ENCODE data around the gene ATP2B3.
A peak's percentile ranks its signal among the peaks of the same experiment; 100 is the strongest.

The ATP2B3 gene

DNA sequence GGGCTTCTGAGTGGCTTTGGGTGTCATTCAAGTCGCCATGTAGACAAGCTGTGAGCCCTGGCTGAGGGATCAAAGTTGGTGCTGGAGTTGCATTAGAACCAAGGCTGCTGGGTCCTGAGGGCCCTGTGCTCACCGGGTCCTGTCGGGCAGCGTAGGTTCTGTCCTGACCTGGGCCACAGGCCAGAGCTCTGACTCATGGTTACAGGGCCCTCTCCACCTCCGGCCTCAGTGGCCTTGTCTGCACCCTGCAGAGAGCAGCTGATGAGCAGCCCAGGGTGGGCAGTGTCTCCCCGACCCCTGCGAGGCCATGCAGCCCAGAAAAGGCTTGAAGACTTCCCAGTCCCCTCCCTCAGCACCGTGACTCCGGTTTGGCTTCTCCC, 22.5 kb downstream of the ATP2B3 start:
- no peak for DNase-seq (ENCODE audit: insufficient read length, low spot score)
- no peak for TF ChIP-seq POU2F2 (IDR thresholded peaks at IDR 0.05; ENCODE audit: low read depth, low read length)
- no peak for TF ChIP-seq POLR2A (IDR thresholded peaks at IDR 0.05; ENCODE audit: low read depth, low read length)
- no peak for TF ChIP-seq POLR2AphosphoS5 (IDR thresholded peaks at IDR 0.05; ENCODE audit: low read depth, low read length)
- no peak for TF ChIP-seq PAX5 (IDR thresholded peaks at IDR 0.05; ENCODE audit: insufficient read depth, low read length, severe bottlenecking)
- TF ChIP-seq SPI1 (IDR thresholded peaks at IDR 0.05; ENCODE audit: low read depth, low read length) = no peak
- TF ChIP-seq TAF1 (IDR thresholded peaks at IDR 0.05; ENCODE audit: low read depth, low read length) = no peak
- no peak for FAIRE-seq

DNA sequence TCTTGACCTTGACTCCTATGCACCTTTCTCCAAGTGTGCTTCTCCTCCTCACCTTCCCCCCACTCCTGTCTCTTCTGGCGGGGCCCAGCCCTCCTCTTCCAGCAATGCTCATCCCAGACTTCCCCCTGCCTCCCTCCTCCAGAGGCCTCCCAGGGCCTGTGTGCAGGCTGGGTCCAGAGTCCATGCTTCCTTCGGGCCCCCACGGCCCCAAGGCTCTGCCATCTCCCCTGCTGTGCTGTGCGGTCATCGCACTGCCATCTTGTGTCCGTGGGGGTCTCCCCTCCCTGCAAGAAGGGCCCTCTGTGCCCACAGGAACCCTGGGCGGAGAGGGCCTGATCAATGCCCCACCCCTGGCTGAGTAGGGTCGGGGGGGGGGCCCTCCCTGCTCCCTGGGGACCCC, 27.3 kb downstream of the ATP2B3 start:
- no peak for FAIRE-seq
- DNase-seq (ENCODE audit: insufficient read length, low spot score) = no peak
- no peak for TF ChIP-seq PAX5 (IDR thresholded peaks at IDR 0.05; ENCODE audit: insufficient read depth, low read length, severe bottlenecking)
- no peak for TF ChIP-seq POLR2A (IDR thresholded peaks at IDR 0.05; ENCODE audit: low read depth, low read length)
- TF ChIP-seq POU2F2 (IDR thresholded peaks at IDR 0.05; ENCODE audit: low read depth, low read length) = no peak
- no peak for TF ChIP-seq TAF1 (IDR thresholded peaks at IDR 0.05; ENCODE audit: low read depth, low read length)
- TF ChIP-seq POLR2AphosphoS5 (IDR thresholded peaks at IDR 0.05; ENCODE audit: low read depth, low read length) = no peak
- TF ChIP-seq SPI1 (IDR thresholded peaks at IDR 0.05; ENCODE audit: low read depth, low read length) = no peak

- DNase-seq (ENCODE audit: insufficient read length, low spot score) (no peak), FAIRE-seq (no peak)
- TF ChIP-seq PAX5 (IDR thresholded peaks at IDR 0.05; ENCODE audit: insufficient read depth, low read length, severe bottlenecking) (no peak), TAF1 (IDR thresholded peaks at IDR 0.05; ENCODE audit: low read depth, low read length) (no peak)
Measured at GRCh38 chrX:153546386-153546785, 28.9 kb downstream of the ATP2B3 start.

- TF ChIP-seq POLR2AphosphoS5 (IDR thresholded peaks at IDR 0.05; ENCODE audit: low read depth, low read length) (no peak), POU2F2 (IDR thresholded peaks at IDR 0.05; ENCODE audit: low read depth, low read length) (no peak), PAX5 (IDR thresholded peaks at IDR 0.05; ENCODE audit: insufficient read depth, low read length, severe bottlenecking) (no peak), TAF1 (IDR thresholded peaks at IDR 0.05; ENCODE audit: low read depth, low read length) (no peak), POLR2A (IDR thresholded peaks at IDR 0.05; ENCODE audit: low read depth, low read length) (no peak), SPI1 (IDR thresholded peaks at IDR 0.05; ENCODE audit: low read depth, low read length) (no peak)
- DNase-seq (ENCODE audit: insufficient read length, low spot score) = no peak
- FAIRE-seq = no peak
Measured at GRCh38 chrX:153547195-153547594, 29.8 kb downstream of the ATP2B3 start.

GRCh38 chrX:153549231-153549630, 31.8 kb downstream of the ATP2B3 start:
- TF ChIP-seq POLR2AphosphoS5 (IDR thresholded peaks at IDR 0.05; ENCODE audit: low read depth, low read length) = no peak
- no peak for TF ChIP-seq PAX5 (IDR thresholded peaks at IDR 0.05; ENCODE audit: insufficient read depth, low read length, severe bottlenecking)
- FAIRE-seq (no peak), DNase-seq (ENCODE audit: insufficient read length, low spot score) (no peak)

DNA sequence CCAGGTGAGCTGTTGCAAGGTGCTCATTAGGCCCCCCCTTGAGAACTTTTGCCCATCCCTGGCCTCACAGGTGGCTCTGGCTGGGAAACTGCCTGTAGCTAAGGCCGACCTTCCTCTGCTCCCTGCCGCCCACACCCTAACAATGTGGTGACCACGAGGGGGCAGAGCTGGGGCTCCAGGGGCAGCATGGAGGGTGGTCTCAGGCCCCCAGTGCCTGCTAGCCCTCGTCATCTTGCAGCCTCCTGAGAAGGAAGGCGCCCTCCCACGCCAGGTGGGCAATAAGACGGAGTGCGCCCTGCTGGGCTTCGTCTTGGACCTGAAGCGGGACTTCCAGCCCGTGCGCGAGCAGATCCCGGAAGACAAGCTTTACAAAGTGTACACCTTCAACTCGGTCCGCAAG, 32.4 kb downstream of the ATP2B3 start:
- TF ChIP-seq TAF1 (IDR thresholded peaks at IDR 0.05; ENCODE audit: low read depth, low read length) (no peak), POU2F2 (IDR thresholded peaks at IDR 0.05; ENCODE audit: low read depth, low read length) (no peak), PAX5 (IDR thresholded peaks at IDR 0.05; ENCODE audit: insufficient read depth, low read length, severe bottlenecking) (no peak), SPI1 (IDR thresholded peaks at IDR 0.05; ENCODE audit: low read depth, low read length) (no peak), POLR2AphosphoS5 (IDR thresholded peaks at IDR 0.05; ENCODE audit: low read depth, low read length) (no peak), POLR2A (IDR thresholded peaks at IDR 0.05; ENCODE audit: low read depth, low read length) (no peak)
- FAIRE-seq (no peak), DNase-seq (ENCODE audit: insufficient read length, low spot score) (no peak)

DNA sequence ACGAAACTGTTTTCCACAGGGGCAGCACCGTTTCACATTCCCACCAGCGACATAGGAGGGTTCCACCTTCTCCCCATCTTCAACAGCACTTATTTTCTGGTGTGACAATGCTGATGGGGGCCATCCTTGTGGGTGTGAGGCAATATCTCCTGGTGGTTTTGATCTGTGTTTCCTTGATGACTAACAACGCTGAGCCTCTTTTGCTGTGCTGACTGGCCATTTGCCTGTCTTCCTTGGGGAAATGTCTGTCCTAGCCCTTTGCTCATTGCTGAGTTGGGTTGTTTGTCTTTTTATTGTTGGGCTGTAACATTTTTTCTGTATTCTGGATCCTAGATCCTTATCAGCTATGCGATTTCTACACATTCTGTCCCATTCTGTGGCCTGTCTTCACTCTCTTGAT, 33.7 kb downstream of the ATP2B3 start:
- DNase-seq (ENCODE audit: insufficient read length, low spot score) (no peak), FAIRE-seq (no peak)
- TF ChIP-seq POLR2AphosphoS5 (IDR thresholded peaks at IDR 0.05; ENCODE audit: low read depth, low read length) (no peak), POU2F2 (IDR thresholded peaks at IDR 0.05; ENCODE audit: low read depth, low read length) (no peak), TAF1 (IDR thresholded peaks at IDR 0.05; ENCODE audit: low read depth, low read length) (no peak)

DNA sequence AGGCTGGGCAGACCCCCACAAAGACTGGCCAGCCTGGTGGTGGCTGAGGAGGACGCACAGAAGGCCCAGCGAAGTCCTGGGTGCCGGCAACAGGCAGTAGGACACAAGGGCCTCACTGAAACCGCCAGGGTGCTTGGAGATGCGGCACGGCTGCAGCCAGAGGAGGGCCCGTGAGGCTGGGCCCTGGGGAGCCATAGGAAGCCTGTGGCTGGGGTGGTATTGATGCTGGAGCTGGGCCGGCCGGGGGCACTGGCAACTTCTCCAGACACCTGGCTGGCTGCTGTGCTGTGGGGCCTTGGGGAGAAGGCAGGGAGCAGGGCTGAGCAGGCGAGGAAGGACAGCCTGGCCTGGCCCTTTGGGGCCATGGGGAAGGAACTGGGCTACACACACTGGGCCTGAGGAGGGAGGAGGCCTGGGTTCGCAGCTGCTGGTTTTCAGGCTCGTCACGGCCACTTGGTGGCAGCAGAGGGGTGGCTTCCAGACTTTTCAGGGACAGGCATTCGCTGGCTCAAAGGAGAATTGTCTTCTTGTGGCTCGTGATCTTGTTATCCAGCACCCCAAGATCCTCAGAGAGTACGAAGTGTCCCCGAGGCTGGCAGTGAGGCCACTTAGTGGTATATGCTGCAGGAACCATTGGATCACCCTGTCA, 37.2 kb downstream of the ATP2B3 start:
- FAIRE-seq (peak; percentile 94), DNase-seq (ENCODE audit: insufficient read length, low spot score) (peak; percentile 75)
- TF ChIP-seq PAX5 (IDR thresholded peaks at IDR 0.05; ENCODE audit: insufficient read depth, low read length, severe bottlenecking) (no peak), POLR2AphosphoS5 (IDR thresholded peaks at IDR 0.05; ENCODE audit: low read depth, low read length) (no peak), TAF1 (IDR thresholded peaks at IDR 0.05; ENCODE audit: low read depth, low read length) (no peak), SPI1 (IDR thresholded peaks at IDR 0.05; ENCODE audit: low read depth, low read length) (no peak), POU2F2 (IDR thresholded peaks at IDR 0.05; ENCODE audit: low read depth, low read length) (no peak), POLR2A (IDR thresholded peaks at IDR 0.05; ENCODE audit: low read depth, low read length) (no peak)

DNA sequence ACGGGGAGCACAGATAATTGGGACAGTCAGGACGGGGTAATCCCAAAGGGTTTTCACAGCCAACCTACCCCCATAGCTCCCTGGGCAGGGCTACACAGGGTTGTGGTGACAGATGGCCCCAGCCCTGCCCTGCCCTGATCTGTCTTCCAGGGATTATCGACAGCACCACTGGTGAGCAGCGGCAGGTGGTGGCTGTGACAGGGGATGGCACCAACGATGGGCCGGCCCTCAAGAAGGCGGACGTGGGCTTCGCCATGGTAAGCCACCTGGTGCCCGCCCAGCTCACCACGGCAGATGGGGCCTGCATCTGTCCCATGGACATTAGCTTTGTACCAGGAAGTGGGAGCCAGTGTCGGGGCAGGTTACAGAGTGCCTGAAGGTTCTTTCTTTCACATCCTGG, 39.3 kb downstream of the ATP2B3 start:
- TF ChIP-seq TAF1 (IDR thresholded peaks at IDR 0.05; ENCODE audit: low read depth, low read length) = no peak
- TF ChIP-seq POLR2A (IDR thresholded peaks at IDR 0.05; ENCODE audit: low read depth, low read length) = no peak
- no peak for TF ChIP-seq SPI1 (IDR thresholded peaks at IDR 0.05; ENCODE audit: low read depth, low read length)
- no peak for TF ChIP-seq POU2F2 (IDR thresholded peaks at IDR 0.05; ENCODE audit: low read depth, low read length)
- TF ChIP-seq PAX5 (IDR thresholded peaks at IDR 0.05; ENCODE audit: insufficient read depth, low read length, severe bottlenecking) = no peak
- no peak for TF ChIP-seq POLR2AphosphoS5 (IDR thresholded peaks at IDR 0.05; ENCODE audit: low read depth, low read length)
- FAIRE-seq (no peak), DNase-seq (ENCODE audit: insufficient read length, low spot score) (no peak)

- DNase-seq (ENCODE audit: insufficient read length, low spot score) (no peak), FAIRE-seq (no peak)
- TF ChIP-seq TAF1 (IDR thresholded peaks at IDR 0.05; ENCODE audit: low read depth, low read length) = no peak
- TF ChIP-seq POU2F2 (IDR thresholded peaks at IDR 0.05; ENCODE audit: low read depth, low read length) = no peak
- TF ChIP-seq POLR2A (IDR thresholded peaks at IDR 0.05; ENCODE audit: low read depth, low read length) = no peak
- TF ChIP-seq SPI1 (IDR thresholded peaks at IDR 0.05; ENCODE audit: low read depth, low read length) = no peak
- TF ChIP-seq PAX5 (IDR thresholded peaks at IDR 0.05; ENCODE audit: insufficient read depth, low read length, severe bottlenecking) = no peak
- no peak for TF ChIP-seq POLR2AphosphoS5 (IDR thresholded peaks at IDR 0.05; ENCODE audit: low read depth, low read length)
Measured at GRCh38 chrX:153557618-153558355, 40.3 kb downstream of the ATP2B3 start.
